VCaP (cell line): ENCODE data around the gene MARK2.

Experiments used
- H3K27ac ChIP-seq: fragments of 450-650 bp; 2 replicates; pipeline ENCODE4 v1.5.1; 2017
- TF ChIP-seq, protein P1 (sequence below): fragments of 450-650 bp; conservative IDR thresholded peaks from 2 replicates; pipeline ENCODE4 v1.5.1; 2017; ENCODE audit warnings: mild to moderate bottlenecking, moderate library complexity

The MARK2 gene

DNA sequence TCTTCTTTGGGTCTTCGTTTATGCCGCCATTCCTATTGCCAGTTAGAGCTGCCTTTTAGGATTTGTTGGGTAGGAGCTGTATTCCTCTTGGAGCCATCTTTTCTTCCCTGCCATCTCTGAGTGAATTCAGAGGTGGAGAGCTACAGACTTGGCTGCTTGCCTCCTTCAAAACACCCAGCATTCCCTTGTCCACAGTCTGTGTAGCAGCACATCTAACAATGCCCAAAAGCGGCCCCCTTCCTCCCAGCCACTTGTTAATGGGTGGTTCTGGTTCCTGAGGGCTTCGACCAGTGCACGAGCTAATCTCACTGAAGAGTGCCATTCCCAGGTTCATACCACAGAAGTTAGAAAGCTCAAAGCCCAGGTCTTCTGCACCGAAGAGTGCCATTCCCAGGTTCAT, 37.7 kb downstream of the MARK2 start:
- TF ChIP-seq, protein P1, sequence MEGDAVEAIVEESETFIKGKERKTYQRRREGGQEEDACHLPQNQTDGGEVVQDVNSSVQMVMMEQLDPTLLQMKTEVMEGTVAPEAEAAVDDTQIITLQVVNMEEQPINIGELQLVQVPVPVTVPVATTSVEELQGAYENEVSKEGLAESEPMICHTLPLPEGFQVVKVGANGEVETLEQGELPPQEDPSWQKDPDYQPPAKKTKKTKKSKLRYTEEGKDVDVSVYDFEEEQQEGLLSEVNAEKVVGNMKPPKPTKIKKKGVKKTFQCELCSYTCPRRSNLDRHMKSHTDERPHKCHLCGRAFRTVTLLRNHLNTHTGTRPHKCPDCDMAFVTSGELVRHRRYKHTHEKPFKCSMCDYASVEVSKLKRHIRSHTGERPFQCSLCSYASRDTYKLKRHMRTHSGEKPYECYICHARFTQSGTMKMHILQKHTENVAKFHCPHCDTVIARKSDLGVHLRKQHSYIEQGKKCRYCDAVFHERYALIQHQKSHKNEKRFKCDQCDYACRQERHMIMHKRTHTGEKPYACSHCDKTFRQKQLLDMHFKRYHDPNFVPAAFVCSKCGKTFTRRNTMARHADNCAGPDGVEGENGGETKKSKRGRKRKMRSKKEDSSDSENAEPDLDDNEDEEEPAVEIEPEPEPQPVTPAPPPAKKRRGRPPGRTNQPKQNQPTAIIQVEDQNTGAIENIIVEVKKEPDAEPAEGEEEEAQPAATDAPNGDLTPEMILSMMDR: no peak
- peak overlapping the region; percentile 93 for H3K27ac ChIP-seq

DNA sequence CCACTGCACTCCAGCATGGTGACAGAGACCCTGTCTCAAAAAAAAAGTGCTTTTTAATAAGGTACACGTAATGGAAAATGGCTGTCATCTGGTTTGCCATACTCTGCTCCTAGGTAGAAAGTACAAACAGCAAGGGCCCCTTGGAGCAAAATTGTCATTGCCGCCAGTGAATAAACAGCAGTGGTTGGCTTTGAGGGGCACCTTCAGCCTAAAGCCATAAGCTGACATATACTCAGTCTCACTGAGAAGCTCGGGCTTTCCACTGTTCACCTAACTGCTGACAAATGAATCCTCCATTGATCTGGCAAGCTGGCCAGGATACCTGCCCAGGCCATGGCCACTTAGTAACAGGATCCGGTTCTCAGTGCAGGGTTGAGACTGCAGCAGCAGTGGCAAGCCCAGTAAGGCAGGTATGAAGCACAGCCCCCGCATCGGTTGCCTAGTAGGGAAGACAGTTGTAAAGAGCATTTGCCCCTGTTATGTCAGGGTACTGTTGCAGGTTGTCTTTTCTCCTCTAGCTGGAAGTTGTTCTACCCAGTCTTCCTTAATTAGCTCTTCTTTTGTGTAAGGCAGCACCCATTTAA, 38.8 kb downstream of the MARK2 start:
- TF ChIP-seq, protein P1: no peak
- H3K27ac ChIP-seq: peak overlapping the region; percentile 93

DNA sequence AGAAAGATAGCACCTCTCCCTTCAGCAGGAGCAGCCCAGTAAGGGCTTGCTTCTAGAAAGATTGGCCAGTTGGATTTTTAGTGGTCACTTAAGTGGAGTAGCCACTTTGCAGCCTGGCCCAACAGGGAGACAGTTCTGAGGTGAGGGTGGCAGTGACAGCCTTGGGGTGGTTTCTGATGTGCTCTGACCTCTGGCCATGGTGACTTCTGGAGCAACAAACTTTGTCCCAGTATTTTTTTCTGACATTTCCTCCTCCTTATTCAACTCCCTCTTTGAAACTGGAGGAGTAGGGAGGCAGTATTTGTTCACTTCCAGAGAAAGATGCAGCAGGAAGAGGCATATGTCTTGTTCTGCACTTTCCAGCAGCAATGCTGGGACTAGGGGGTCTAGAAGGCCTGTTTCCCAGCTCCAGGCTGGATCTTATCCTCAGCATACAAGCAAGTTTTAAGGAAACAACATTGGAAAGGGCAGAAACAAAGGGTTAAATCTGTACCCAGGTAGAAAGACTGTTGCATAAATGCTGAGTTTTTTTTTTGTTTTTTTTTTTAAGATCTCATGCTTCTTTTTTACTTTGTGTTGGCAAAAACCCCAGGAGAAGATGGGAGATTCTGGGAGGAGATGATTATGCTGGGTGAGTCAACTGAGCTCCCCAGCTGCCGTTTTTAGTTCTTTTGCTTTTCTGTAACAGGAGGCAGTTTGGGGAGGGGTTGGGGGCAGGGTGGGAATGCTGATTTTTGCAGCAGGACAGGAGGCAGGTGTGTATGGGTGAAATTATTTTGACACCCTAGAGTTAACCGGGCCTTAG, 40.9 kb downstream of the MARK2 start:
- peak overlapping the region; percentile 93 for H3K27ac ChIP-seq
- TF ChIP-seq, protein P1: no peak

DNA sequence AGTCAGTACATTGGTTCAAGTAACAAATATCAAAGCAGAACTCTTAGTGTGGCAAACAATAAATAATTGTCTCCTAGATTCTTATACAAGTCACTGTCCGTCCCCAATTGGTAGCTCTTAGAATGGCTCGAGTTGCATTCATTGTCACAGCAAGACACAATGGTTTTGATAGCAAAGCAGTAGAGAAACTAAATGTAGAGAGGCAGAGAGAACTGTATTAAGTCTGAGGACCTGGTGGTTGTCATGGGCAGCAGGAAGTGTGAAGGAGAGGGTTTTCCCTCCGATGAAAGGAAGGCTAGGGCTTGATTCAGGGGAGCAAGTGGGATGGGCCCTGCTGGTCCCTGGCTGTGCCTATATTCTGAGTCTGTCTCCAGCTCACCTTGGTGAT, 41.5 kb downstream of the MARK2 start:
- TF ChIP-seq, protein P1: no peak
- no peak overlapping the region; the same call in 1 of the 2 replicates for H3K27ac ChIP-seq

DNA sequence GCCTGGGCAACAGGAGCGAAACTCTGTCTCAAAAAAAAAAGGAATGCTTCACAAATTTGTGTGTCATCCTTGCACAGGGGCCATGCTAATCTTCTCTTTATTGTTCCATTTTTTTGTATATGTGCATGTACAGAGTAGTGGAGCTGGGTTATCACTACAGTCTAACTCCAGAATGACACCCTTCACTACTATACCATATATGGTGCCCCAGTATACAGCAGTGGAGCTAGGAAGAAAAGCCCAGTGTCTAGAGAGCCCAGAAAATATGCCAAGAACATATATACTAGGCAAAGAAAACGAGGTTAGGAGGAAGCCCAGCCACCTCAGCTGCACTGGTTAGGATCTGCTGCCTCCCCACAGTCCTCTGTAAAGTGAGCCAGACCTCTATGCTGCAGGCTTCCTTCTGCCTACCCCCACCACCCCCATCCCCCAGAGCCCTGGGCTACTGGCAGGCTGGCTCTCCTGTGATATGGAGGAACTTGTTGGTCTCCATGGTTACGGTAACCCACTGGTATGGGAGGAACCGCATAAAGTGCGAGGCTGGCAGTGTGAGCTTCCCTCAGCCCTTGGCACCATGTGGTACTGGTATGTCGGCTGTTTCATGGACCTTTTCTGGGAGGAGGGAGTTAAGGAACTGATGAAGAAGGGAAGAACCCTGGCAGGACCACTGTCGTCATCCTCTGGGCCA, 43.8 kb downstream of the MARK2 start:
- TF ChIP-seq, protein P1: no peak
- peak overlapping the region; percentile 75 for H3K27ac ChIP-seq

DNA sequence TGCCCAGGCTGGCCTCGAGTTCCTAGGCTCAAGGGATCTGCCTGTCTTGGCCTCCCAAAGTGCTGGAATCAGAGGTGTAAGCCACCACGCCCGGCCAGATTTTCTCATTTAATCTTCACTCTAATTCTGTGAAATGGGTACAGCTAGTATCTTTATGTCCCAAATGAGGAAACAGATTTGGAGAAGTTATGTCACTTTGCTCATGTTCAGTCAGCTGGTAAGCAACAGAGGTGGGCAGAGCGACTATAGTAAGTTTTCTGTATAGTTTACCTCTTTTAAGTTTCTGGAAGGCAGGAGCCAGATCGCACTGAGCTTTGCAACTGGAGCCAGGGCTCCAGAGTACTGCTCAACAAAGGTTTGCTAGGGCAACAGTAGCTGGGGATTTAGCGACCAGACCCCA, 44.9 kb downstream of the MARK2 start:
- TF ChIP-seq, protein P1: no peak
- H3K27ac ChIP-seq: peak overlapping the region; percentile 75

DNA sequence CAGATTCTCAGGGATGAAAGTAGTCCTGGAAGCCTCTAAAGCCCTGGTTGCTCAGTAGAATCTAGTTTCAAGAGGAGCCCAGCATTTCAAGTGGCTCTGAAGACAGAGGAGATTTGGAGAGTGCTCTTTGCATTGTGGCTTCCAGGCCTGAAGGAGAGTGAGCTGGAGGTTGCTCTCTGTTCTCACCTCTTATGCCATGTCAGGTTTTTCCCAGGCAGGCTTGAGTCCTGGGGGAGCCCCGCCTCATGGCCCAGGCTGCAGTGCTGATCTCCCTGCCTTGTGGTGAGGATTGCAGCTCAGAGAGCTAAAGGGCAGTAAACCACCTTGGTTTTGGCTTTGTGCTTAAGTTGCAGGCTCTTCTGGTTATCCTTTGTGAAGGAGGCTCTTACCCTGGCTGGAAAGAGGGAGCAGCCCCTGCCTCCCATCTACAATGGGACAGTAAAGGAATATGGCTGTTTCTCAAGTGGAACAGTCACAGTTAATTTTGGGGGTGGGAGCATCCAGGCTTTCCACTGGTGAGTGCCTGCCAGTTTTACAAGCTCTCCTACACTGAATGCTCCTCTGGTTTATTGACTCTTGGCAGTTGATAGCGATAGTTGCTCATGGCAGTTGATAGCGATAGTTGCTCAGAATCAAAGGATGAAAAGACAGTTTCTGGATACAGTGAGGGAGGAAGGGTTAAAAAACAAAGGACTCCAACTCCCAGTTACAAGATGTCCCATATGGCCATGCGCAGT, 45.5 kb downstream of the MARK2 start:
- H3K27ac ChIP-seq: peak overlapping the region; percentile 75
- TF ChIP-seq, protein P1: no peak
